Stimulated activated CD8-positive, alpha-beta memory T cell treated with anti-CD3 and anti-CD28 coated beads, Interleukin-2, amount 100 ng/mL, for 1 hour (primary cell): ENCODE measurements around the gene PACC1.
"Not testable (repeated sequence)": the region's sequence is repeated elsewhere in the genome, so short reads cannot be mapped to it uniquely, and the experiment has no call there.

Experiments
- DNase-seq, 2 donors: peaks; one replicate each; pipeline ENCODE4 v3.0.0-alpha.2; 2020; ENCODE audit warnings: low read depth in 2 of 2

The PACC1 gene

DNA sequence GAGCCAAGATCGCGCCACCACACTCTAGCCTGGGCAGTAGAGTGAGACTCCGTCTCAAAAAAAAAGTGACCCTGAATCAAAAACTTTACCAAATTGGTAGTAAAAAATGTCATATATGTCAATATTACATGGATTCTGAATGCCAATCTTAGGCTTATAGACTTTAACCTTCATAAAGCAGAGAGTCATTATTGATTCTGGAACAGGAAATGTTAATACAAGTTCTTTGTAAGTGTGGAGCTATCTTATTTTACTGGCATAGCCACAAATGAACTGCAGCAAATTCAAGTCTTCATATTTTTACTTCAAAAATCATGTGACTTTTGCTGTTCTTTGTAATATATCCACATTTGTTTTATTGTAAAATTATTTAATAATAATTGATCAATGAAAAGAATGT is 88.1 kb downstream of the PACC1 start:
- DNase-seq, result no peak

DNA sequence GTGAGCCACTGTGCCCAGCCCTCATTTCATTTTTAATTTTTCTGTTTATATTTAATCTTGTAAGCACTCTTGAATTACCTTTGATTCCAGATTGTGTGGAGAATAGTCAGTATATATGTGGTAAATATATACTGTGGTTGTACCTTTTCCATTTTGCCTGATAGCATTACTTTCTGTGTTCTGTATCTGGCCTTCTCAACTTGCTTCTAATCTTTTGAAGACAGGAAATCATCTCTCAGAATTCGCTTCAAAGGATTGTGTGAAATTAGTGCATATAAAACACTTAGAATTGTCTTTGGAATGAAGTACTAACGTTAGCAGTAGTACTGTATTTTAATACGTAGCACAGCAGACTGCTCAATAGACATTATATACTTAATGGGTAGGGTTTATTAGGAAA is 91.6 kb downstream of the PACC1 start:
- DNase-seq, result no peak

DNA sequence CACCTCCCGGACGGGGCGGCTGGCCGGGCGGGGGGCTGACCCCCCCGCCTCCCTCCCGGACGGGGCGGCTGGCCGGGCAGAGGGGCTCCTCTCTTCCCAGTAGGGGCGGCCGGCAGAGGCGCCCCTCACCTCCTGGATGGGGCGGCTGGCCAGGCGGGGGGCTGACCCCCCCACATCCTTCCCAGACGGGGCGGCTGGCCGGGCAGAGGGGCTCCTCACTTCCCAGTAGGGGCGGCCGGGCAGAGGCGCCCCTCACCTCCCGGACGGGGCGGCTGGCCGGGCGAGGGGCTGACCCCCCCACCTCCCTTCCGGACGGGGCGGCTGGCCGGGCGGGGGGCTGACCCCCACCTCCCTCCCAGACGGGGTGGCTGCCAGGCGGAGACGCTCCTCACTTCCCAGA is 93.7 kb downstream of the PACC1 start:
- DNase-seq, result not testable (repeated sequence)

DNA sequence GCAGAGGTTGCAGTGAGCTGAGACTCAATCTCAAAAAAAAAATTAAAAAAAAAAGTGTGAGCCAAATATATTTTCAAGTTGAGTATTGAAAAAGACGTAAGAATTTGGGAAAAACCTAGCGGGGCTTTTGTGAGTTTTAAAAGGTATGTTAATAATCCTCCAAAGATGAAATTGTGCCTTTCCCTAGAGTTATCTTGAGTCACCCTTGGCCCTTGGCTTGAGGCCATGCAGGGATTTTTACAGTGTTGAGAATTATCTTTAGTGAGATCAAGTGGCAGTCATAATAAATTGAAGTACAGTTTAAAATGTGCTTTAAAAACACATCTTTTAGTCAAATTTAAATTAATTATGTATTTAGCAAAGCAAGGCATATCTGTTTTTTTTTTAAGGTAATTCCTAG is 96.8 kb downstream of the PACC1 start:
- no peak for DNase-seq

DNA sequence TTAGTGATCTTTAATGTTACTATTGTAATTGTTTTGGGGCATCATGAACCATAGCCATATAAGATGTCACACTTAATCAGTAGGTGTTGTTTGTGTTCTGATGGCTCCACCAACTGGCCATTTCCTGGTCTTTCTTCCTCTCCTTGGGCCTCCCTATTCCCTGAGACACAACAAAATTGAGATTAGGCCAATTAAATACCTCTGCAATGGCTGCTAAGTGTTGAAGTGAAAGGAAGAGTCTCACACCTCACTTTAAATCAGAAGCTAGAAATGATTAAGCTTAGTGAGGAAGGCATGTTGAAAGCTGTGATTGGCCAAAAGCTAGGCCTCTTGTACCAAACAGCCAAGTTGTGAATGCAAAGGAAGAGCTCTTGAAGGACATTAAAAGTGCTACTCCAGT is 98.8 kb downstream of the PACC1 start:
- no peak for DNase-seq

DNA sequence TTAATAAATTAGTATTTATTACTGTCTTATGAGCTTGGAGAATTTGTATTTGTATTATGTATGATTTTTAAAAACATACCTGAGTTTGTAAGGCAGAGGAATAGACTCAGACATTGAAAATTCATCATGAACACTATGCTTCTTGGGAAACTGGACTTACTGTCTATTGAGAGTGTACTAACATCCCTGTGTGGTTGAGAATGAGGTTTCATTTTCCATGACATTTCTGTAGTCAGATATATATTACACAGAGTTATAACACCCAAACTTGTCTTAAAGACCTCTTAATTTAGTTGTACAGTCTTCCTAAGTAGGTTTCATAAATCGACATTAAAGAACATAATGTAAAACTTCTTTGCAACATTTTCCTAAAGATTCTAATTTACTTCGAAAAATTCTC is 99.5 kb downstream of the PACC1 start:
- DNase-seq, result no peak
